LNCaP clone FGC (cell line): ENCODE measurements around the gene RGS6.

Experiments used
- DNase-seq: peaks from one replicate; pipeline ENCODE4 v3.0.0-alpha.2; 2011; ENCODE audit warnings: low read depth
- H3K4me3 ChIP-seq: 2 replicates; pipeline ENCODE4 v1.5.1; 2011; ENCODE audit warnings: mild to moderate bottlenecking, low read depth, low read length, control low read depth
- TF ChIP-seq, protein P1 (sequence below): IDR thresholded peaks from 2 replicates; pipeline ENCODE4 v1.5.1; 2012; ENCODE audit warnings: mild to moderate bottlenecking; ENCODE audit not compliant: control insufficient read depth, insufficient read depth; ENCODE audit errors: extremely low read depth

Gene RGS6

DNA sequence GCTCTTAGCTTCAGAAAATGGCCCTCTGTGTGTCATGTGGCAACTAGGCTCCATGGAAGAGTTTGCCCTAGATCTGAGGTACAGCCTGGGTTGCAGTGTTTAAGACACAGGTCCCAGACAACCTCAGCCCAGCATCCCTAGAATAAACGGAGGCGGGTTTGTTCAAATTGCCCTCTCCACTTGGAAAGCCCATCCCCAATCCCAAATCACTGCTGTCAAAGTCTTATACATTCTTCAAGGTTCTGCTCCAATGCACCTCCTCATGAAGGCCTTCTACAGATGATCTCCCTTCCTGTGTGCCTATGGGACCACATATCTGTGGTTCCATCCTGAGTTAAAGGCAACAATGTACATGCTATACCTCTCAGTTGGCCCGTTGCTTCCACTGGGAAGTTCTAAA is 671.9 kb downstream of the RGS6 start:
- H3K4me3 ChIP-seq: no peak overlapping the region
- TF ChIP-seq, protein P1, sequence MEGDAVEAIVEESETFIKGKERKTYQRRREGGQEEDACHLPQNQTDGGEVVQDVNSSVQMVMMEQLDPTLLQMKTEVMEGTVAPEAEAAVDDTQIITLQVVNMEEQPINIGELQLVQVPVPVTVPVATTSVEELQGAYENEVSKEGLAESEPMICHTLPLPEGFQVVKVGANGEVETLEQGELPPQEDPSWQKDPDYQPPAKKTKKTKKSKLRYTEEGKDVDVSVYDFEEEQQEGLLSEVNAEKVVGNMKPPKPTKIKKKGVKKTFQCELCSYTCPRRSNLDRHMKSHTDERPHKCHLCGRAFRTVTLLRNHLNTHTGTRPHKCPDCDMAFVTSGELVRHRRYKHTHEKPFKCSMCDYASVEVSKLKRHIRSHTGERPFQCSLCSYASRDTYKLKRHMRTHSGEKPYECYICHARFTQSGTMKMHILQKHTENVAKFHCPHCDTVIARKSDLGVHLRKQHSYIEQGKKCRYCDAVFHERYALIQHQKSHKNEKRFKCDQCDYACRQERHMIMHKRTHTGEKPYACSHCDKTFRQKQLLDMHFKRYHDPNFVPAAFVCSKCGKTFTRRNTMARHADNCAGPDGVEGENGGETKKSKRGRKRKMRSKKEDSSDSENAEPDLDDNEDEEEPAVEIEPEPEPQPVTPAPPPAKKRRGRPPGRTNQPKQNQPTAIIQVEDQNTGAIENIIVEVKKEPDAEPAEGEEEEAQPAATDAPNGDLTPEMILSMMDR: no peak
- no peak for DNase-seq

DNA sequence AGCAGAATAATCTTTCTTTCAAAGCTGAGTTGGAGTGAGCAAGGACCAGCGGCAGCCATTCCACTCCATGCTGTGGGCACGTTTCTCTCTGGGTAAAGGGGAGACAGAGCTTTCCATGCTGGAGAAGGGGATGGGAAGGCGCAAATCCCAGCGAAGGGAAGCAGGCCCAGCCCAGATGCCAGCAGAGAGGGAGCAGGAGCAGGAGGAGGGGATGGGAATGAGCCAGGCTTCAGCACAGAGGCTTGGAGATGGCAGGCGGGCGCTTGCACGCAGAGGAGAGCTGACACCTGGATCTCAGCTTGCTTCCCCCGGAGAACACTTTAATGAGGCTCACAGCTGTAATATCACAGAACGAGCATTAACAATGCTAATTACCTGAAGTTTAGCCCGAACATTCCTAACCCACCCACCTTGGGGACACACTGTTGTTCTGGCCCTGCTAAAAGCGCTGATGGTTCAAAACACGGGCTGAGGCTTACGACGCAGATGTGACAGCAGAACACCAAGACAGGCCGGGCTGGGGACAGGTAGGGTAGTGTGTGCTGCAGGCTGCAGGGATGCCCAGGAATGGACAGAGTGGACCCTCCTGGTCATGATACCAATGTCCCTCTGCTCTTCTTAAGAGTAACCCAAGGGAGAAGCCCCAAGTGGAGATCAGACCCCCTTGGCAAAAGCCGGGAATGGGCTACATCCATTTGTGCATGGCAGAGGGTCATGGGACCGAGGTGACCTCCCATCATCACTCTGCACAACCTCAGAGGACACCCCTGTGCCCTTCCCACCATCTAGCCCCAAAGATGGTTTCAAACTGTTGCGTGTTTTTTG is 673.1 kb downstream of the RGS6 start:
- no peak for DNase-seq
- H3K4me3 ChIP-seq: no peak overlapping the region
- TF ChIP-seq, protein P1: no peak

DNA sequence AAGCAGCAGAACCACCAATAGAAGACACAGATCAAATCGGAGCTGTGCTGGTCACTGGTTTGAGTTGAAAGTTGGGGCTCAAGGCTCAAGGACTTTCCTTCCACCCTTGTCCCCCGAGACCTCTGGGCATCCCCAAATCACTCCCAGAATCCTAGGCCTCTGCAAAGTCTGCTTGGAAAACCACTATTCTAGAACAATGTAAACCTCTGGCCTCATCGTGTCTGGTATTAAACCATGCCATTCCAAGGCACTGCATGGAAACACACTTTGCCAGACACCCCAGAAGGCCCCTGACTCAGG is 673.6 kb downstream of the RGS6 start:
- TF ChIP-seq, protein P1: no peak
- H3K4me3 ChIP-seq: no peak overlapping the region
- DNase-seq: no peak

DNA sequence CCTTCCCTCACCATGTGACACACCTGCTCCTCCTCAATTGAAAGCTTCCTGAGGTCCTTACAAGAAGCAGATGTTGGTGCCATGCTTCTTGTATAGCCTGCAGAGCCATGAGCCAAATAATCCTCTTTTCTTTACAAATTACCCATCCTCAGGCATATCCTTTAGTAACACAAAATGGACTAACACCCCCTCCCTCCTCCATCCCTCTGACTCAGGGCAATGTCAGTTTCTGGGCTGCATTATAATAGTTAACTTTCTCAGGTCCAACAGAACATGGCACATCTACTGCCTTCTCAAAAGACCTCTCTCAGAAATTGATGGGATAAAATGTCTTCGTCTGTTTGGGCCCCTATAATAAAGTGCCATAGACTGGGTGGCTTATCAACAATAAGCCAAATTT is 674.6 kb downstream of the RGS6 start:
- no peak overlapping the region for H3K4me3 ChIP-seq
- TF ChIP-seq, protein P1: no peak
- no peak for DNase-seq

DNA sequence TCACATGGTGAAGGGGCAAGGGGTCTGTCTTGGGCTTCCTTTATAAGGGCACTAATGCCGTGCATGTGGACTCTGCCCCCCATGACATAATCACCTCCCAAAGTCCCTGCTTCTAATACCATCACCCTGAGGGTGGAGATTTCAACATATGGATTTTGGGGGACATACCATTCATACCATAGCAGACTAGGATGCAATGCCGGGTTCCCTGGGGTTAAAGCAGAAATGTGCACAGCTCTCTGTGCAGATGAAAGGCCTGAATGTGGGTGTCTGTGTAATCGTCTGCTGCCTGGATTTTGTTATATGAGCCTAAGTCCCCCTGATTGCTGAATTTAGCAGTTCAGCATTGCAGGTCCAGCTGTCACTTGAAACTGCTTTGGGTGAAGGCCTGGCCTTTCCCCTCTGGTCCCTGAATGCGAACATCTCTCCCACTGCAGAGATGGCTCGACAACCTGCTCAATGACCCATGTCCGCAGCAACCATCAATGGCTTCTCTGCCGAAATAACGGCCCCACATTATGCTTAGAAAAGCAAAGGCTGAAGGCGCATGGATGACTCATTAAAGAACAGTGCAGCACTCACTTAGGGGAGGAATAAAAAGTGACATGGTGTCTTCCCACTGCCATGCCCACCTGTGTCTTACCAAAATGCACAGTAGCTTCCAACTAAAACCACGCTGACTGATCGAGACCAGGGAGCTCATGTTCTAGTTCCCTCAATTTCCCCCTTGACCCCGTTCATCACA is 675.3 kb downstream of the RGS6 start:
- TF ChIP-seq, protein P1: no peak
- no peak for DNase-seq
- no peak overlapping the region for H3K4me3 ChIP-seq

DNA sequence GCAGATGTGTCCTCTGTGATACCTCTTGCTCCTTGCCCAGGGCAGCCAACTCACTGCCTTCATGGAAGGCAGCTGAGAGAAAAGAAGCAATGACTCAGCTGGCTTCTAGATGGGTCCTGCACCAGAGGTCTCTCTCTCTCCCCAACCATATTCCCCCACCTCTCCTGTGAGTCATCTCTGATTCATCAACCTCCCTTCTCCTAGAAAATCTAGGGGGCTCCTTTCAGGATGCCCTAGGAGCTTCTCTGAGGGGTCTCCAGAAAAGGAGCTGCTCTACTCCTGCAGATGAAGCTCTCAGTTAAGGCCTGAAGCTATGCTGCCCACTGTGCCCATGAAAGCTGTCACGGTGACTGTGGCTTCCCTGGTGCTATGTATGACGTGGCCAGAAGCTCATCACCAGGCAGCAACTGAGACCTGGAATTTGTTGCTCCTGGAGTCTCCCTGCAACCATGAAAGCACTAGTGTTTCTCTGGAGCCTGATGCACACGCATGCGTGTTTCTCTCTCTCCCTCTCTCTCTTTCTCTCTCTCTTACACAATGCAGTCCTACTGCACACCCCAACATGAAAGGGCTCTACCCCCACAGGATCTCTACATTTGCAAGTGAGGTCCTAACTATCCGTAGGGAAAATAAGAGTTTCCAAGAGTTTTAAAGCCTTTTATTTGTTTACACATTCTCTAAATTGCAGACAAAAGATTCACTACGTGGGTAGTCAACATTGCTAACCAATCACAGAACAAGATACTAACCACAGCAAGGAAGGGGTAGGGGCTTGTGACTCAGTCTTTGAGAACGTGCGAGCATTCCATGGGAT is 676.4 kb downstream of the RGS6 start:
- H3K4me3 ChIP-seq: no peak overlapping the region
- TF ChIP-seq, protein P1: no peak
- DNase-seq: no peak
